HepG2 (cell line): ENCODE results near the gene HPCAL1. TPM values are rescaled to one million over a fixed set of nuclear protein-coding genes. Genes with fewer than 3 reads are reported as not detected.
A peak's percentile ranks its signal among the peaks of the same experiment; 100 is the strongest.

Experiments
- AKAP8 ChIP-seq: sonication (generic); formaldehyde crosslinking; IDR thresholded peaks from 2 replicates; pipeline ENCODE4 v1.5.1; 2020; ENCODE audit warnings: mild to moderate bottlenecking, missing genetic modification reagents
- DZIP1 ChIP-seq: sonication (generic); formaldehyde crosslinking; IDR thresholded peaks from 2 replicates; pipeline ENCODE4 v1.5.0; 2020; ENCODE audit warnings: mild to moderate bottlenecking, missing genetic modification reagents
- ETV5 ChIP-seq: IDR thresholded peaks from 2 replicates; pipeline ENCODE4 v1.6.1; 2018; ENCODE audit warnings: missing biosample characterization, missing genetic modification reagents, inconsistent platforms, borderline replicate concordance
- GATAD1 ChIP-seq: IDR thresholded peaks from 2 replicates; pipeline ENCODE4 v1.6.1; 2016; ENCODE audit warnings: missing genetic modification reagents, missing compliant biosample characterization
- GMEB1 ChIP-seq: sonication (generic); formaldehyde crosslinking; IDR thresholded peaks from 2 replicates; pipeline ENCODE4 v1.5.1; 2020; ENCODE audit warnings: missing genetic modification reagents, mild to moderate bottlenecking, borderline replicate concordance
- HDAC1 ChIP-seq: sonication (generic); formaldehyde crosslinking; IDR thresholded peaks from 2 replicates; pipeline ENCODE4 v1.5.1; 2020; ENCODE audit warnings: mild to moderate bottlenecking, missing genetic modification reagents
- HNRNPL ChIP-seq: fragments of 200-400 bp; formaldehyde crosslinking; IDR thresholded peaks from 2 replicates; pipeline ENCODE4 v1.6.1; 2017; ENCODE audit warnings: mild to moderate bottlenecking, low read depth, low read length
- KLF15 ChIP-seq: sonication (generic); formaldehyde crosslinking; IDR thresholded peaks from 2 replicates; pipeline ENCODE4 v1.8.1; 2023; ENCODE audit warnings: borderline replicate concordance, mild to moderate bottlenecking, inconsistent platforms, missing genetic modification reagents, mixed read lengths
- MXD4 ChIP-seq: IDR thresholded peaks from 2 replicates; pipeline ENCODE4 v1.6.1; 2016; ENCODE audit warnings: mild to moderate bottlenecking, missing biosample characterization, missing genetic modification reagents
- NCOA1 ChIP-seq: sonication (generic); formaldehyde crosslinking; IDR thresholded peaks from 2 replicates; pipeline ENCODE4 v1.9.0; 2021; ENCODE audit warnings: missing genetic modification reagents
- SALL1 ChIP-seq: sonication (generic); formaldehyde crosslinking; IDR thresholded peaks from 2 replicates; pipeline ENCODE4 v1.8.0; 2022; ENCODE audit warnings: mild to moderate bottlenecking, missing genetic modification reagents
- SNRNP70 ChIP-seq: fragments of 200-400 bp; formaldehyde crosslinking; IDR thresholded peaks from 2 replicates; pipeline ENCODE4 v1.6.1; 2017; ENCODE audit warnings: mild to moderate bottlenecking, low read depth, low read length, moderate library complexity
- ZFP36 ChIP-seq: fragments of 150-350 bp; IDR thresholded peaks from 2 replicates; pipeline ENCODE4 v1.6.1; 2018; ENCODE audit warnings: borderline replicate concordance, low read length, low read depth; ENCODE audit not compliant: partially characterized antibody
- ZMYM4 ChIP-seq: sonication (generic); formaldehyde crosslinking; IDR thresholded peaks from 2 replicates; pipeline ENCODE4 v1.8.1; 2023; ENCODE audit warnings: mild to moderate bottlenecking, missing genetic modification reagents
- ZNF136 ChIP-seq: sonication (generic); formaldehyde crosslinking; IDR thresholded peaks from 2 replicates; pipeline ENCODE4 v1.8.1; 2022; ENCODE audit warnings: low read depth, mild to moderate bottlenecking, moderate library complexity, missing genetic modification reagents
- ZNF225 ChIP-seq: sonication (generic); formaldehyde crosslinking; IDR thresholded peaks from 2 replicates; pipeline ENCODE4 v1.4.0; 2020; ENCODE audit warnings: mild to moderate bottlenecking, missing genetic modification reagents
- ZNF546 ChIP-seq: sonication (generic); formaldehyde crosslinking; conservative IDR thresholded peaks from 2 replicates; pipeline ENCODE4 v1.8.1; 2023; ENCODE audit warnings: mild to moderate bottlenecking, missing genetic modification reagents
- ZNF616 ChIP-seq: sonication (generic); formaldehyde crosslinking; IDR thresholded peaks from 2 replicates; pipeline ENCODE4 v1.5.0; 2020; ENCODE audit warnings: low read depth, mild to moderate bottlenecking, missing genetic modification reagents
- ZNF619 ChIP-seq: sonication (generic); formaldehyde crosslinking; IDR thresholded peaks from 2 replicates; pipeline ENCODE4 v1.4.0; 2020; ENCODE audit warnings: mild to moderate bottlenecking, missing genetic modification reagents
- ZNF629 ChIP-seq: sonication (generic); formaldehyde crosslinking; conservative IDR thresholded peaks from 2 replicates; pipeline ENCODE4 v1.5.0; 2020; ENCODE audit warnings: missing genetic modification reagents
- polyA plus RNA-seq, 8 experiments: library from polyadenylated mRNA; depleted of rRNA in 3 of 8; stranded (reverse) in 7 of 8; unstranded in 1 of 8; fragments of >200 nt; fragmentation: Illumina TruSeq in 4 of 8; extraction: Trizol in 4 of 8; gene quantifications; 2 replicates each; pipeline versions ENCODE4 v1.2.1 to v1.2.3, GENCODE V29; 2011 to 2016; ENCODE audit warnings: low read depth in 4 of 8, missing spikeins in 1 of 8, mixed read lengths in 1 of 8; ENCODE audit not compliant: insufficient read depth in 1 of 8
- total RNA-seq, 5 experiments: library from RNA; depleted of rRNA; stranded (reverse); fragments of >200 nt; fragmentation: Illumina TruSeq; extraction: Trizol; gene quantifications; 2 replicates each; pipeline ENCODE4 v1.2.3, GENCODE V29; 2016; ENCODE audit warnings: low read depth in 1 of 5
- TF ChIP-seq, protein P1 (sequence below): sonication (generic); formaldehyde crosslinking; IDR thresholded peaks from 2 replicates; pipeline ENCODE4 v1.5.1; 2020; ENCODE audit warnings: mild to moderate bottlenecking, missing genetic modification reagents
- TF ChIP-seq, protein P2 (sequence below): sonication (generic); formaldehyde crosslinking; IDR thresholded peaks from 2 replicates; pipeline ENCODE4 v1.8.1; 2023; ENCODE audit warnings: mild to moderate bottlenecking, missing genetic modification reagents

Gene HPCAL1
- total and polyA plus RNA-seq, 2 of the 13 experiments (the other 11 are each of a cell fraction or from before 2014, with no cell fraction given), result 29.5 to 29.9 TPM

- no peak for TF ChIP-seq ZFP36
- TF ChIP-seq ZNF619 (CRISPR knock-in tag), result no peak
- TF ChIP-seq ZNF225, result peak; percentile 61; the same call in 1 of the 2 replicates
- TF ChIP-seq HDAC1 (CRISPR knock-in tag), result no peak; the same call in none of the 2 replicates
- TF ChIP-seq HNRNPL, result no peak
- TF ChIP-seq ZNF616 (CRISPR knock-in tag), result 0 out of 2 replicates have a peak, but pooled peaks have one; percentile 3
- no peak; the same call in 1 of the 2 replicates for TF ChIP-seq GMEB1 (CRISPR knock-in tag)
- no peak; the same call in 1 of the 2 replicates for TF ChIP-seq ETV5 (CRISPR knock-in tag)
- no peak for TF ChIP-seq ZNF629 (CRISPR knock-in tag)
- TF ChIP-seq DZIP1, result peak; percentile 67; the same call in 1 of the 2 replicates
- no peak for TF ChIP-seq MXD4 (CRISPR knock-in tag)
- TF ChIP-seq SALL1, result peak; percentile 37
- no peak for TF ChIP-seq KLF15
- TF ChIP-seq, protein P1, sequence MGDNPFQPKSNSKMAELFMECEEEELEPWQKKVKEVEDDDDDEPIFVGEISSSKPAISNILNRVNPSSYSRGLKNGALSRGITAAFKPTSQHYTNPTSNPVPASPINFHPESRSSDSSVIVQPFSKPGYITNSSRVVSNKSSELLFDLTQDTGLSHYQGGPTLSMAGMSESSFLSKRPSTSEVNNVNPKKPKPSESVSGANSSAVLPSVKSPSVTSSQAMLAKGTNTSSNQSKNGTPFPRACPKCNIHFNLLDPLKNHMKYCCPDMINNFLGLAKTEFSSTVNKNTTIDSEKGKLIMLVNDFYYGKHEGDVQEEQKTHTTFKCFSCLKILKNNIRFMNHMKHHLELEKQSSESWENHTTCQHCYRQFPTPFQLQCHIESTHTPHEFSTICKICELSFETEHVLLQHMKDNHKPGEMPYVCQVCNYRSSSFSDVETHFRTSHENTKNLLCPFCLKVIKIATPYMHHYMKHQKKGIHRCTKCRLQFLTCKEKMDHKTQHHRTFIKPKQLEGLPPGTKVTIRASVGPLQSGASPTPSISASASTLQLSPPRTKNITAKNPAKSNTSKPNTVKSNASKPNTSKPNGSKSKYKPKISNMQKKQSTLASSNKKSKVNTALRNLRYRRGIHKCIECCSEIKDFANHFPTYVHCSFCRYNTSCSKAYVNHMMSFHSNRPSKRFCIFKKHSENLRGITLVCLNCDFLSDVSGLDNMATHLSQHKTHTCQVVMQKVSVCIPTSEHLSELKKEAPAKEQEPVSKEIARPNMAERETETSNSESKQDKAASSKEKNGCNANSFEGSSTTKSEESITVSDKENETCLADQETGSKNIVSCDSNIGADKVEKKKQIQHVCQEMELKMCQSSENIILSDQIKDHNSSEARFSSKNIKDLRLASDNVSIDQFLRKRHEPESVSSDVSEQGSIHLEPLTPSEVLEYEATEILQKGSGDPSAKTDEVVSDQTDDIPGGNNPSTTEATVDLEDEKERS (CRISPR knock-in tag), result no peak
- TF ChIP-seq, protein P2, sequence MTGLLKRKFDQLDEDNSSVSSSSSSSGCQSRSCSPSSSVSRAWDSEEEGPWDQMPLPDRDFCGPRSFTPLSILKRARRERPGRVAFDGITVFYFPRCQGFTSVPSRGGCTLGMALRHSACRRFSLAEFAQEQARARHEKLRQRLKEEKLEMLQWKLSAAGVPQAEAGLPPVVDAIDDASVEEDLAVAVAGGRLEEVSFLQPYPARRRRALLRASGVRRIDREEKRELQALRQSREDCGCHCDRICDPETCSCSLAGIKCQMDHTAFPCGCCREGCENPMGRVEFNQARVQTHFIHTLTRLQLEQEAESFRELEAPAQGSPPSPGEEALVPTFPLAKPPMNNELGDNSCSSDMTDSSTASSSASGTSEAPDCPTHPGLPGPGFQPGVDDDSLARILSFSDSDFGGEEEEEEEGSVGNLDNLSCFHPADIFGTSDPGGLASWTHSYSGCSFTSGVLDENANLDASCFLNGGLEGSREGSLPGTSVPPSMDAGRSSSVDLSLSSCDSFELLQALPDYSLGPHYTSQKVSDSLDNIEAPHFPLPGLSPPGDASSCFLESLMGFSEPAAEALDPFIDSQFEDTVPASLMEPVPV (CRISPR knock-in tag), result no peak
- 0 out of 2 replicates have a peak, but pooled peaks have one; percentile 12 for TF ChIP-seq ZNF546
- no peak for TF ChIP-seq ZMYM4
- 0 out of 2 replicates have a peak, but pooled peaks have one; percentile 83 for TF ChIP-seq ZNF136 (CRISPR knock-in tag)
- no peak for TF ChIP-seq AKAP8 (CRISPR knock-in tag)
- TF ChIP-seq SNRNP70, result no peak
- no peak for TF ChIP-seq NCOA1 (CRISPR knock-in tag)
- no peak for TF ChIP-seq GATAD1 (CRISPR knock-in tag)
Observed at GRCh38 chr2:10303181-10303693, 533 bp downstream of the HPCAL1 start (continued).
